OCI-LY1 (cell line): Measurements from ENCODE around the gene GLP2R.

Source experiments
- H2AFZ ChIP-seq: fragments of 200-600 bp; sonication (generic), shearing (Covaris generic); 2 replicates; pipeline ENCODE4 v1.6.0; 2014; ENCODE audit warnings: antibody characterized with exemption, mild to moderate bottlenecking, low read length
- H3F3A ChIP-seq: fragments of 200-600 bp; sonication (generic), shearing (Covaris generic); 2 replicates; pipeline ENCODE4 v1.6.0; 2014; ENCODE audit warnings: mild to moderate bottlenecking, antibody characterized with exemption, low read length, moderate library complexity; ENCODE audit not compliant: insufficient read depth
- H3K27ac ChIP-seq: fragments of 200-600 bp; sonication (generic); 2 replicates; pipeline ENCODE4 v1.5.1; 2014; ENCODE audit warnings: low read length, mixed run types, mild to moderate bottlenecking, low read depth; ENCODE audit not compliant: poor library complexity, severe bottlenecking
- H3K27me3 ChIP-seq: fragments of 200-600 bp; sonication (generic); 2 replicates; pipeline ENCODE4 v1.6.0; 2014; ENCODE audit warnings: antibody characterized with exemption, mild to moderate bottlenecking, low read length, moderate library complexity; ENCODE audit not compliant: insufficient read depth
- H3K36me3 ChIP-seq: fragments of 200-600 bp; sonication (generic); 2 replicates; pipeline ENCODE4 v1.6.1; 2014; ENCODE audit warnings: mild to moderate bottlenecking, antibody characterized with exemption, low read length, moderate library complexity, mixed read lengths; ENCODE audit not compliant: insufficient read depth
- H3K4me1 ChIP-seq: fragments of 200-600 bp; sonication (generic); 2 replicates; pipeline ENCODE4 v1.5.1; 2014; ENCODE audit warnings: mild to moderate bottlenecking, low read length, moderate library complexity; ENCODE audit not compliant: insufficient read depth, severe bottlenecking
- H3K4me2 ChIP-seq: fragments of 200-600 bp; sonication (generic), shearing (Covaris generic); 2 replicates; pipeline ENCODE4 v1.6.1; 2014; ENCODE audit warnings: low read length
- H3K4me3 ChIP-seq: fragments of 200-600 bp; sonication (generic); 2 replicates; pipeline ENCODE4 v1.5.1; 2014; ENCODE audit warnings: low read length, low read depth, mild to moderate bottlenecking, mixed read lengths; ENCODE audit not compliant: poor library complexity, severe bottlenecking
- H3K79me2 ChIP-seq: fragments of 200-600 bp; shearing (Covaris generic); 2 replicates; pipeline ENCODE4 v1.6.1; 2016; ENCODE audit warnings: mixed run types, low read length, mixed read lengths; ENCODE audit not compliant: insufficient read depth
- H3K9ac ChIP-seq: fragments of 200-600 bp; sonication (generic), shearing (Covaris generic); 2 replicates; pipeline ENCODE4 v1.6.1; 2014; ENCODE audit warnings: mild to moderate bottlenecking, low read length, mixed read lengths
- H3K9me2 ChIP-seq: fragments of 200-600 bp; sonication (generic), shearing (Covaris generic); 2 replicates; pipeline ENCODE4 v1.6.1; 2014; ENCODE audit warnings: low read depth, mild to moderate bottlenecking, low read length, mixed read lengths
- H3K9me3 ChIP-seq: fragments of 200-600 bp; shearing (Covaris generic); 2 replicates; pipeline ENCODE4 v1.6.1; 2014; ENCODE audit warnings: low read length, mixed read lengths
- H4K20me1 ChIP-seq: fragments of 200-600 bp; sonication (generic), shearing (Covaris generic); 2 replicates; pipeline ENCODE4 v1.6.0; 2016; ENCODE audit warnings: mild to moderate bottlenecking, low read length; ENCODE audit not compliant: insufficient read depth
- CTCF ChIP-seq: fragments of 200-600 bp; sonication (generic), shearing (Covaris generic); IDR thresholded peaks from 2 replicates; pipeline ENCODE4 v1.5.1; 2017; ENCODE audit warnings: mild to moderate bottlenecking, antibody characterized with exemption, low read length, moderate library complexity, mixed read lengths
- EZH2 ChIP-seq: fragments of 200-600 bp; sonication (generic), shearing (Covaris generic); IDR thresholded peaks from 2 replicates; pipeline ENCODE4 v1.8.0; 2017; ENCODE audit warnings: borderline replicate concordance, mixed run types, mild to moderate bottlenecking, antibody characterized with exemption, low read length, moderate library complexity, mixed read lengths

Gene GLP2R

GRCh38 chr17:9790316-9790715 is 35.4 kb upstream of the GLP2R start:
- H3K9me2 ChIP-seq = no peaks in the 10 kb centered on the region
- no peaks in the 10 kb centered on the region for H3K4me1 ChIP-seq
- no peak for TF ChIP-seq EZH2
- TF ChIP-seq CTCF = no peak
- no peak overlapping the region for H2AFZ ChIP-seq
- no peaks in the 10 kb centered on the region for H3K27me3 ChIP-seq
- no peak overlapping the region for H3K27ac ChIP-seq
- no peak overlapping the region for H3K9ac ChIP-seq
- no peaks in the 10 kb centered on the region for H3F3A ChIP-seq
- H3K4me3 ChIP-seq = no peak overlapping the region
- H4K20me1 ChIP-seq = no peaks in the 10 kb centered on the region
- no peaks in the 10 kb centered on the region for H3K79me2 ChIP-seq
- H3K36me3 ChIP-seq = no peaks in the 10 kb centered on the region
- no peak overlapping the region for H3K4me2 ChIP-seq
- H3K9me3 ChIP-seq = no peaks in the 10 kb centered on the region

- H3K36me3 ChIP-seq = no peaks in the 10 kb centered on the region
- H3K27me3 ChIP-seq = no peaks in the 10 kb centered on the region
- no peaks in the 10 kb centered on the region for H3F3A ChIP-seq
- no peak within 1 kb of the TSS for H2AFZ ChIP-seq
- H3K4me1 ChIP-seq = no peaks in the 10 kb centered on the region
- no peak within 1 kb of the TSS for H3K9ac ChIP-seq
- no peaks in the 10 kb centered on the region for H3K79me2 ChIP-seq
- H3K4me3 ChIP-seq = no peak within 1 kb of the TSS
- no peaks in the 10 kb centered on the region for H4K20me1 ChIP-seq
- H3K9me3 ChIP-seq = no peaks in the 10 kb centered on the region
- H3K9me2 ChIP-seq = no peaks in the 10 kb centered on the region
- no peak within 1 kb of the TSS for H3K4me2 ChIP-seq
- H3K27ac ChIP-seq = no peak within 1 kb of the TSS
- TF ChIP-seq CTCF (no peak), EZH2 (no peak)
Observed at GRCh38 chr17:9790889-9791876, 34.5 kb upstream of the GLP2R start, which contains the start of gene DHRS7C. DHRS7C (minus strand) TSS chr17:9791592; CDS start chr17:9791284, 308 bp downstream.

GRCh38 chr17:9792181-9792840 is 33.4 kb upstream of the GLP2R start:
- Histone ChIP-seq H3K4me1 (no peaks in the 10 kb centered on the region), H3K9ac (no peak overlapping the region), H3K9me3 (no peaks in the 10 kb centered on the region), H3K79me2 (no peaks in the 10 kb centered on the region), H2AFZ (no peak overlapping the region), H3K4me3 (no peak overlapping the region), H3K27me3 (no peaks in the 10 kb centered on the region), H3K9me2 (no peaks in the 10 kb centered on the region), H3K4me2 (no peak overlapping the region), H4K20me1 (no peaks in the 10 kb centered on the region), H3K27ac (no peak overlapping the region), H3K36me3 (no peaks in the 10 kb centered on the region), H3F3A (no peaks in the 10 kb centered on the region)
- TF ChIP-seq EZH2 (no peak), CTCF (no peak)
